Epithelial cell of esophagus (primary cell): ENCODE data around the gene APOL1.
"Not testable (repeated sequence)": the region's sequence is repeated elsewhere in the genome, so short reads cannot be mapped to it uniquely, and the experiment has no call there.

ENCODE experiments used
- DNase-seq: peaks from one replicate; pipeline ENCODE4 v3.0.0; 2010; ENCODE audit warnings: low read depth
- H3K4me3 ChIP-seq: 2 replicates; pipeline ENCODE4 v1.5.1; 2011; ENCODE audit warnings: mild to moderate bottlenecking, low read length, control low read depth
- CTCF ChIP-seq: IDR thresholded peaks from 2 replicates; pipeline ENCODE4 v1.5.1; 2011; ENCODE audit warnings: low read depth, mild to moderate bottlenecking, low read length, control low read depth, inconsistent platforms; ENCODE audit not compliant: insufficient read depth; ENCODE audit errors: missing control alignments

APOL1 gene

GRCh38 chr22:36287881-36288515 is 35.1 kb downstream of the APOL1 start:
- DNase-seq: no peak
- no peak for TF ChIP-seq CTCF
- no peak overlapping the region for H3K4me3 ChIP-seq

- H3K4me3 ChIP-seq: no peak overlapping the region
- no peak for DNase-seq
- TF ChIP-seq CTCF: no peak
These were observed 35.9 kb downstream of the APOL1 start for GRCh38 chr22:36288571-36289405.

DNA sequence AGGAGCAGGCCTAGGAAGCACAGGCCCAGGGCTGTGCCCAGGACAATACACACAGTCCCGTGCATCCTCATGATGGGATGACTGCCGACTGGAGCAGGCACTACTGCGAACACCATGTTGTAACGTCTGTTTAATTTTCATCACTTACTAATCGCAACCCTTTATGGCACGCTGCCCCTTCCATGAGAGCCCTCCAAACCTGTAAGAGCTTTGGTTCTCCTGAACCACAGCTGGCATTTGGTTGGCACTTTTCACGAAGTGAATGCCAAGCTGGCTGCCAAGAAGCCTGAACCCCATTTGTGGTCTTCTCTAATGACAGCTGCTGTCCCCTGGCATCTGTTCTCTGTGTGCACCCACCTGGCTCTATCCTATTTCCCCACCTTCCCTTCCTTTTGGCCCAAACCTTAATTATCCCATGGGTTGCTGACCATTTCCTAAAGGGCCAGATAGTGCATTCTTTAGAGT is 36.5 kb downstream of the APOL1 start:
- TF ChIP-seq CTCF: no peak
- DNase-seq: no peak
- no peak overlapping the region for H3K4me3 ChIP-seq

- not testable (repeated sequence) for H3K4me3 ChIP-seq, DNase-seq
These were observed 37.0 kb downstream of the APOL1 start for GRCh38 chr22:36289948-36290371.

GRCh38 chr22:36290391-36291075 is 37.6 kb downstream of the APOL1 start:
- not testable (repeated sequence) for DNase-seq

GRCh38 chr22:36291831-36292740 is 39.2 kb downstream of the APOL1 start:
- no peak overlapping the region for H3K4me3 ChIP-seq
- no peak for TF ChIP-seq CTCF
- no peak for DNase-seq

More at GRCh38 chr22:36290391-36291075, 37.6 kb downstream of the APOL1 start:
- H3K4me3 ChIP-seq: not testable (repeated sequence)

GRCh38 chr22:36292823-36293530 is 40.0 kb downstream of the APOL1 start:
- H3K4me3 ChIP-seq: no peak overlapping the region
- TF ChIP-seq CTCF: no peak
- DNase-seq: no peak
